Tibial artery (tissue), 4 donors: Measurements from ENCODE around the gene NEDD4L.

ENCODE experiments used
- DNase-seq, 2 donors: peaks; one replicate each; pipeline ENCODE4 v3.0.0-alpha.2; 2019
- H3K27ac ChIP-seq, 2 donors: fragments of 200-600 bp; sonication (generic) in 1 of 2; 1 replicate in 1 of 2; 2 replicates in 1 of 2; pipeline ENCODE4 v1.5.1; 2018 to 2019; ENCODE audit warnings: mild to moderate bottlenecking in 1 of 2
- H3K27me3 ChIP-seq, 2 donors: fragments of 200-600 bp; sonication (generic) in 1 of 2; one replicate each; pipeline versions ENCODE4 v1.5.1 to v1.6.0; 2016 to 2019
- H3K36me3 ChIP-seq, 3 donors: fragments of 200-600 bp; sonication (generic) in 2 of 3; one replicate each; pipeline ENCODE4 v1.5.1; 2016 to 2019; ENCODE audit warnings: mild to moderate bottlenecking in 2 of 3
- H3K4me1 ChIP-seq, 4 donors: fragments of 200-600 bp; sonication (generic) in 2 of 4; 1 replicate in 3 of 4; 2 replicates in 1 of 4; pipeline ENCODE4 v1.5.1; 2016 to 2019
- H3K4me3 ChIP-seq, 2 donors: fragments of 200-600 bp; sonication (generic) in 1 of 2; 1 replicate in 1 of 2; 2 replicates in 1 of 2; pipeline ENCODE4 v1.5.1; 2018 to 2019; ENCODE audit warnings: mild to moderate bottlenecking in 2 of 2
- H3K9me3 ChIP-seq, 3 donors: fragments of 200-600 bp; sonication (generic) in 1 of 3; one replicate each; pipeline ENCODE4 v1.5.1; 2016 to 2019
- intact Hi-C: fragments of 100-400 bp; cut with DNase I; formaldehyde crosslinking; loops from one replicate; pipeline ENCODE4 v1.15.0; 2023; ENCODE audit warnings: low total_unique reads
- TF ChIP-seq, protein P1 (sequence below), 2 experiments: fragments of 200-600 bp in 1 of 2; fragments of 450-650 bp in 1 of 2; IDR thresholded peaks; one replicate each; pipeline ENCODE4 v1.5.1; 2017 to 2019; ENCODE audit warnings: antibody characterized with exemption in 2 of 2, mild to moderate bottlenecking in 1 of 2, moderate library complexity in 1 of 2

The NEDD4L gene

GRCh38 chr18:58023108-58023507, 20.9 kb upstream of the NEDD4L start:
- DNase-seq, result no peak

DNA sequence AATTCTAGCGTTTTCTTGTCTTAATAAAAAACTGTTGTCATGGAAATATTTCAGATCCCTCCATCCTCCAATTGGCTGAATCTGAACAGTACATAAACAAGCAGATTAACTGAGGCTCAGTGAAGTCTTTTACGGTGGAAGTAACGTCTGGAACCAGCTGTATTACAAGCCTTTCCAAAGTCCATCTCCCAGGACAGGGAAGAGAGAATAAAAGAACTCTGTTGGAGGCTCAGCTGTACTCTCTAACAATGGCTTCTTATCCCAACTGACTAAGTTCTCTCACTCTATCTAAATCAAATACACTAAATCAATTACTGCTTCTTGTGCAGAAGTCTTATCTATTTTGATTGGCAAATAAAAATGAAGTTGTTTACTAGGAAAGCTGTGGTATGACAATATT, 19.9 kb upstream of the NEDD4L start:
- no peaks in the 10 kb centered on the region for H3K36me3 ChIP-seq
- no peak overlapping the region for H3K27ac ChIP-seq
- H3K4me1 ChIP-seq, result no peaks in the 10 kb centered on the region
- no peak for DNase-seq
- TF ChIP-seq, protein P1, sequence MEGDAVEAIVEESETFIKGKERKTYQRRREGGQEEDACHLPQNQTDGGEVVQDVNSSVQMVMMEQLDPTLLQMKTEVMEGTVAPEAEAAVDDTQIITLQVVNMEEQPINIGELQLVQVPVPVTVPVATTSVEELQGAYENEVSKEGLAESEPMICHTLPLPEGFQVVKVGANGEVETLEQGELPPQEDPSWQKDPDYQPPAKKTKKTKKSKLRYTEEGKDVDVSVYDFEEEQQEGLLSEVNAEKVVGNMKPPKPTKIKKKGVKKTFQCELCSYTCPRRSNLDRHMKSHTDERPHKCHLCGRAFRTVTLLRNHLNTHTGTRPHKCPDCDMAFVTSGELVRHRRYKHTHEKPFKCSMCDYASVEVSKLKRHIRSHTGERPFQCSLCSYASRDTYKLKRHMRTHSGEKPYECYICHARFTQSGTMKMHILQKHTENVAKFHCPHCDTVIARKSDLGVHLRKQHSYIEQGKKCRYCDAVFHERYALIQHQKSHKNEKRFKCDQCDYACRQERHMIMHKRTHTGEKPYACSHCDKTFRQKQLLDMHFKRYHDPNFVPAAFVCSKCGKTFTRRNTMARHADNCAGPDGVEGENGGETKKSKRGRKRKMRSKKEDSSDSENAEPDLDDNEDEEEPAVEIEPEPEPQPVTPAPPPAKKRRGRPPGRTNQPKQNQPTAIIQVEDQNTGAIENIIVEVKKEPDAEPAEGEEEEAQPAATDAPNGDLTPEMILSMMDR (IDR thresholded peaks at IDR 0.05), result no peak
- H3K9me3 ChIP-seq, result no peaks in the 10 kb centered on the region
- H3K27me3 ChIP-seq, result no peaks in the 10 kb centered on the region
- H3K4me3 ChIP-seq, result no peak overlapping the region
- intact Hi-C loops, result no loop called here

More at GRCh38 chr18:58023108-58023507, 20.9 kb upstream of the NEDD4L start:
- TF ChIP-seq, protein P1 (IDR thresholded peaks at IDR 0.05), result no peak
- no peaks in the 10 kb centered on the region for H3K36me3 ChIP-seq
- intact Hi-C loops, result no loop called here
- no peaks in the 10 kb centered on the region for H3K9me3 ChIP-seq
- H3K27ac ChIP-seq, result no peak overlapping the region
- no peaks in the 10 kb centered on the region for H3K4me1 ChIP-seq
- H3K27me3 ChIP-seq, result no peaks in the 10 kb centered on the region
- H3K4me3 ChIP-seq, result no peak overlapping the region

DNA sequence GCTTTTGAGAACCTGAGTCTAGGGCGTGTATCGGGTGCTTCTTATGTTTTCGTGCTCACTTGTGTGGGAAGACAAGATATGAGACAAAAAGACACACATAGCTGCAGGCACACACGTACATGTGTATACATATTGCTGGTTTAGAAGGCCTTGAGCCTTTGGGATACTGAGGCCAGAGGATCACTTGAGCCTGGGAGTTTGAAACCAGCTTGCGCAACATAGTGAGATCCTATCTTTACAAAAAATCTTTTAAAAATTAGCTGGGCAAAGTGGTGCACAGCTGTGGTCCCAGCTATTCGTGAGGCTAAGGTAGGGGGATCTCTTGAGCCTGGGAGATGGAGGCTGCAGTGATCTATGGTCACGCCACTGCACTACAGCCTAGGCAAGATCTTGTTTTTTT, 18.8 kb upstream of the NEDD4L start:
- H3K4me3 ChIP-seq, result no peak overlapping the region
- TF ChIP-seq, protein P1 (IDR thresholded peaks at IDR 0.05), result no peak
- no peaks in the 10 kb centered on the region for H3K36me3 ChIP-seq
- DNase-seq, result no peak
- no peaks in the 10 kb centered on the region for H3K4me1 ChIP-seq
- H3K27me3 ChIP-seq, result no peaks in the 10 kb centered on the region
- H3K9me3 ChIP-seq, result no peaks in the 10 kb centered on the region
- intact Hi-C loops, result no loop called here
- H3K27ac ChIP-seq, result no peak overlapping the region

- TF ChIP-seq, protein P1 (IDR thresholded peaks at IDR 0.05), result no peak
- no peaks in the 10 kb centered on the region for H3K27me3 ChIP-seq
Measured at GRCh38 chr18:58025733-58026132, 18.3 kb upstream of the NEDD4L start.

GRCh38 chr18:58026395-58026794, 17.6 kb upstream of the NEDD4L start:
- no peaks in the 10 kb centered on the region for H3K36me3 ChIP-seq
- H3K27ac ChIP-seq, result no peak overlapping the region
- no peaks in the 10 kb centered on the region for H3K9me3 ChIP-seq
- H3K27me3 ChIP-seq, result no peaks in the 10 kb centered on the region
- DNase-seq, result no peak
- intact Hi-C loops, result no loop called here
- no peaks in the 10 kb centered on the region for H3K4me1 ChIP-seq
- TF ChIP-seq, protein P1 (IDR thresholded peaks at IDR 0.05), result no peak
- no peak overlapping the region for H3K4me3 ChIP-seq

More at GRCh38 chr18:58025733-58026132, 18.3 kb upstream of the NEDD4L start:
- DNase-seq, result no peak
- intact Hi-C loops, result no loop called here
- Histone ChIP-seq H3K27ac (no peak overlapping the region), H3K9me3 (no peaks in the 10 kb centered on the region), H3K36me3 (no peaks in the 10 kb centered on the region), H3K4me3 (no peak overlapping the region), H3K4me1 (no peaks in the 10 kb centered on the region)

DNA sequence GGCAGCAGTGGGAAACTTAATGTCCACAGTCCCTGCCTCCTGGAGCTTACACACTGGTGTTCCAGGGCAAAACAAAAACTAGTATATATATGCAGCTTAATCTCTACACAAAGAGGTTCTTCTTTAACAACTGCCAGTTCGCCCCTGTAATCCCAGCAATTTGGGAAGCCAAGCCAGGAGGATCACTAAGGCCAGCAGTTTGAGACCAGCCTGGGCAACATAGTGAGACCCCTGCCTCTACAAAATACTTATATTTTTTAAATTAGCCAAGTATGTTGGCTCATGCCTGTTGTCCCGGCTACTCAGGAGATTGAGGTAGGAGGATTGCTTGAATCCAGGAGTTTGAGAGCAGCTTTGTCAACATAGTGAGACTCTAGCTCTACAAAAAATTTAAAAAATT, 17.2 kb upstream of the NEDD4L start:
- Histone ChIP-seq H3K27me3 (no peaks in the 10 kb centered on the region), H3K9me3 (no peaks in the 10 kb centered on the region)
- intact Hi-C loops, result no loop called here

More for the DNA sequence above, 17.2 kb upstream of the NEDD4L start:
- no peak overlapping the region for H3K4me3 ChIP-seq
- H3K36me3 ChIP-seq, result no peaks in the 10 kb centered on the region
- TF ChIP-seq, protein P1 (IDR thresholded peaks at IDR 0.05), result no peak
- no peak for DNase-seq
- no peak overlapping the region for H3K27ac ChIP-seq
- no peaks in the 10 kb centered on the region for H3K4me1 ChIP-seq
